Large intestine (tissue), 3 donors: ENCODE results near the gene BMF. TPM values are rescaled to one million over a fixed set of nuclear protein-coding genes. Genes with fewer than 3 reads are reported as not detected.

Experiments
- DNase-seq, 2 donors: peaks; one replicate each; pipeline versions ENCODE4 v3.0.0 to v3.0.0-alpha.2; 2013
- H3K27ac ChIP-seq: one replicate; pipeline ENCODE4 v1.5.1; 2013; ENCODE audit warnings: low read length
- H3K27me3 ChIP-seq: 2 replicates; pipeline ENCODE4 v1.6.1; 2013; ENCODE audit warnings: low read length; ENCODE audit not compliant: control insufficient read depth, insufficient read depth
- H3K36me3 ChIP-seq: 2 replicates; pipeline ENCODE4 v1.6.1; 2013; ENCODE audit warnings: low read length; ENCODE audit not compliant: control insufficient read depth, insufficient read depth
- H3K4me1 ChIP-seq: one replicate; pipeline ENCODE4 v1.6.1; 2013; ENCODE audit warnings: low read length; ENCODE audit not compliant: control insufficient read depth, insufficient read depth
- H3K4me3 ChIP-seq: one replicate; pipeline ENCODE4 v1.5.1; 2013; ENCODE audit warnings: low read length
- H3K9me3 ChIP-seq: one replicate; pipeline ENCODE4 v1.6.1; 2013; ENCODE audit warnings: mild to moderate bottlenecking, low read depth, low read length, moderate library complexity; ENCODE audit not compliant: control insufficient read depth
- WGBS: methylation state at CpG from one replicate; pipeline ENCODE4 v1.1.5; 2013; ENCODE audit warnings: low lambda C conversion rate; ENCODE audit not compliant: insufficient coverage; 5-methylcytosine and 5-hydroxymethylcytosine counted together
- polyA plus RNA-seq: library from polyadenylated mRNA; unstranded; fragments of 120-200 nt; gene quantifications from one replicate; pipeline ENCODE4 v1.2.1, GENCODE V29; 2013

BMF gene
- polyA plus RNA-seq, 1 donor = 9.2 TPM

DNA sequence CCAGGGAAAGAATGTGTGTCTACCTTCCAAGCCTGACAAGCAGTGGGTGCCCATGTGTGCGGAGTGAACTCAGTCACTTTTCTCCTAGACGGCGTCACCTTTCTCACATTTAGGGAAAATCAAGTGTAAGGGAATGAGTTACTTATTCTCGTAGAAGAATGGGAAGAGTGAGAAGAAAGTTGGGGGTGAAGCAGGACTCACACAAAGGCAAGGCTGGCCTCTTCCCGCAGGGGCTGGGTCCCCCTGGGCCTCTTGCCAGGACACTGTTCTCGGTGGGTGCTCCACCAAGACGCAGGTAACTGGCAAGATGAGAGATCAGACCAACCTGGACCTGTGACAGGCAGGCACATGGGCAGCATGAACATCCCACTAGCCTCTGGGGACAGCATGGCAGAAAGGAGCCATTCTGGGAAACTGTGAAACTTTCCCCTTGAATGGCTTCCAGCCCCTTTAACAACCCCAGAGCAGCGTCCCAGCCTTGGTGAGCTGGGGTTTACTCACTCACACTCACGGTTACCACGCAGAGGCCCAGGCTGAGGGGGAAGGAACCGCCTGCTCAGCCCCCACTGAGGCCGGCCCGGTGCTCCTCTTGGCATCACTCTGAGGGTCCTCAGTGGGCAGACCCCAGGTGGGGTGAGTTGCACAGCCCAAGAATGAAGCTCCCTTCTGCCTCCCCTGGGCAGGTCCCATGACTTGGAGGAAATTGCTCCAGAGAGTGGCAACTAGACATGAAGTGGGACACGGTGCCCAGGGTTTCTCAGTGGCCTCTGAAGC is 54.7 kb downstream of the BMF start:
- Histone ChIP-seq H3K4me3 (no peak overlapping the region), H3K27ac (peak overlapping the region; percentile 88), H3K36me3 (no peaks in the 10 kb centered on the region), H3K4me1 (peaks cover 41% of the 10 kb centered on the region), H3K9me3 (no peaks in the 10 kb centered on the region), H3K27me3 (no peaks in the 10 kb centered on the region)
- no peak for DNase-seq
- WGBS = 90% methylated on average over 2 of the region's 14 CpGs

GRCh38 chr15:40053079-40053830 is 55.4 kb downstream of the BMF start:
- no peak for DNase-seq
- Histone ChIP-seq H3K36me3 (no peaks in the 10 kb centered on the region), H3K27ac (peak overlapping the region; percentile 88), H3K4me1 (peaks cover 41% of the 10 kb centered on the region), H3K4me3 (no peak overlapping the region), H3K27me3 (no peaks in the 10 kb centered on the region), H3K9me3 (no peaks in the 10 kb centered on the region)
- 80% methylated on average over 1 of the region's 12 CpGs for WGBS

GRCh38 chr15:40052604-40053003 is 56.1 kb downstream of the BMF start:
- Histone ChIP-seq H3K27ac (peak overlapping the region; percentile 88), H3K27me3 (no peaks in the 10 kb centered on the region), H3K4me3 (no peak overlapping the region), H3K4me1 (peaks cover 41% of the 10 kb centered on the region), H3K9me3 (no peaks in the 10 kb centered on the region), H3K36me3 (no peaks in the 10 kb centered on the region)
- peak; percentile 85 to 92 for DNase-seq
- no CpG with 5 or more reads among the region's 6 CpGs for WGBS

DNA sequence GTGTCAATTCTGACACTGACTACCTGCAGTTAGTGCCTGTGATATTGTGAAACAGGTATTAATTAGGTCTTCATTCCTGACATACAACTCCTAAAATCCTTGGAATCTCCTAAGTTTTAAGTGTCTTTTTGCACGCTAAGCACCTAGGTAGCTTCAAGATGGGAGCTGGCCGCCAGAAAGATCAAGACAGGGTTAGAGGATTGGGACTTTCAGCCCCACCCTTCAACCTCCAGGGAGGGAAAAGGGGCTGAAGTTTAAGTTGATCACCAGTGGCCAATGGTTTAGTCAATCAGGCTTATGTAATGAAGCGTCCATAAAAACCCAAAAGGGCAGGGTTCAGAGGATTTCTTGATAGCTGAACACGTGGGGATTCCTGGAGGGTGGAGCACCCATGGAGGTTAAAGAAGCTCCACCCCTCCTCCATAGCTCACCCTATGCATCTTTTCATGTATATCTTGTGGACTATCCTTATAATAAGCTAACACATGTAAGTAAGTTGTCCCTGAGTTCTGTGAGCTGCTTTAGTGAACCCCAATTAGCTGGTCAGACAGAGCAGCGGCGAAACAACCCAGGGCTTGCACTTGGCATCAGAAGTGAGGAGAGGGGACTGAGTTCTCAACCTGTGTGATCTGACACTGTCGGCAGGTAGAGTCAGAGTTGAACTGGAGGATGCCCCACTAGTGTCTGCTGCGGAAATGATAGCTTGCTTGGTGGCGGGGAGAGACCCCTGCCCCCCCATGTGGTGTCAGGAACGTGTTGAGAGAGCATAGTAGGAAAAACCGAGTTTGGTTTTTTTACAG is 56.9 kb downstream of the BMF start:
- H3K36me3 ChIP-seq = no peaks in the 10 kb centered on the region
- no peaks in the 10 kb centered on the region for H3K27me3 ChIP-seq
- no peak overlapping the region for H3K4me3 ChIP-seq
- no CpG with 5 or more reads among the region's 11 CpGs for WGBS
- DNase-seq = peak; percentile 83 to 93
- H3K9me3 ChIP-seq = no peaks in the 10 kb centered on the region
- peaks cover 49% of the 10 kb centered on the region for H3K4me1 ChIP-seq
- H3K27ac ChIP-seq = peak overlapping the region; percentile 88

DNA sequence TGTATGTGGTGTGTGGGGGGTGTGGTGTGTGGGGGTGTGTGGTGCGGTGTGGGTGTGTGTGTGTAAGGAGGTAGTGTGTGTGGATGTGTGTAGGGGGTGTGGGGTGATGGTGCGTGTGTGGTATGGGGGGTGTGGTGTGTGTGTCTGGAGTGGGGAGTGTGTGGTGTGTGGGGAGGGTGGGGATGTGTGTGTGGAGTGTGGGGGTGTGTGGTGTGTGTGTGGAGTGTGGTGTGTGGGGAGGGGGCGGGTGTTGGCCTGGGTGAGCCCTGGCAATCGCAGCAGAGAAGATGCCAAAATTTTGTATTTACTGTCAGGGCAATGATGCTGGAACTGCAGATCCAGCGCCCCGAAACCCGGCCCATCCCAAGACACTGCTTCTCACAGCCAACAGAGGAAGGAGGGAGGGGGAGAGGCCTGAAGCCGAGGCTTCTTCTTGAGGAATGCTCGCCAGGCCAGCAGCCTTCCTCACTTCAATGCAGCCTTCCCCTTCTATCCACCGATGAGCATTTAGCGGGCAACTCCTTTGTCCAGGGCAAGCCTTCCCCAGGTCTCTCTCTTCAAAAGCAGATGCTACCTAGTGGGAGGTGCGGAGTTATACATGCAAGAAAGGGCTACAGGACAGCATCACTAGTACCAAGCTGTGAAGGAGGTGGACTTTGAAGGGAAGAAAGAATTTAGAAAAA is 57.8 kb downstream of the BMF start:
- Histone ChIP-seq H3K4me3 (no peak overlapping the region), H3K27ac (peak overlapping the region; percentile 88), H3K4me1 (peaks cover 54% of the 10 kb centered on the region), H3K9me3 (no peaks in the 10 kb centered on the region), H3K27me3 (no peaks in the 10 kb centered on the region), H3K36me3 (no peaks in the 10 kb centered on the region)
- DNase-seq = peak in 1 of 2 donors; percentile 44
- WGBS = 100% methylated on average over 2 of the region's 12 CpGs

- Histone ChIP-seq H3K4me1 (peaks cover 53% of the 10 kb centered on the region), H3K27me3 (no peaks in the 10 kb centered on the region), H3K27ac (no peak overlapping the region), H3K9me3 (no peaks in the 10 kb centered on the region), H3K4me3 (no peak overlapping the region), H3K36me3 (no peaks in the 10 kb centered on the region)
- WGBS = no CpG with 5 or more reads among the region's 3 CpGs
- DNase-seq = no peak
Observed at GRCh38 chr15:40048926-40049475, 59.7 kb downstream of the BMF start.

DNA sequence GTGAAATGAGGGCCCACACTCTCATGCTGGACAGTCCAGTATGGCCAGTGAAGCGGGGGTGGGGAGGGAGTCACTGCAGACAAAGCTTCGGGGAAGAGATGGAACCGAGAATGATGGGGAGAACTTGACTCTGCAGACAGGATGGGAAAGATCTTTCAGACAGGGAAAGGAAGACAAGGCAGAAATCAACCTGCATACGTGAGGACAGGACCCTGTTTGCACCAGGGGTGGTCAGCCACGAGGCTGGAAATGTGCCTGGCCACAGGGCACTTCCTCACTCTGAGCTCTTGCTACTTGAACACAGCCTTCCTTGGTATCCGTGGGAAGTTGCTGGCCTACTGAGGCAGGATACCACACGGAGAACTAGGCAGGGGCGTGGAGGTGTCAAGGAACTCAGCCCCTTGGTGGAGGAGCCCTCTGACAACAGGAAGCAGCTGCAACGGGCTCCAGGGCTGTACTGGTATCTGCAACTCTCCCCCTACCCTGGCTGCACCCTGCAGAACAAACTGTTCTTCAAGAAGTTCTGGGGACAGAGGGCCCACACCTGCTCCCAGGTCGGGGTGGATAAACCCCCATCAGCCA is 60.4 kb downstream of the BMF start:
- Histone ChIP-seq H3K4me3 (no peak overlapping the region), H3K9me3 (no peaks in the 10 kb centered on the region), H3K4me1 (peaks cover 46% of the 10 kb centered on the region), H3K27me3 (no peaks in the 10 kb centered on the region), H3K36me3 (no peaks in the 10 kb centered on the region), H3K27ac (peak overlapping the region; percentile 25)
- DNase-seq = no peak
- WGBS = 100% methylated on average over 1 of the region's 10 CpGs

- H3K27me3 ChIP-seq = no peaks in the 10 kb centered on the region
- WGBS = no CpG with 5 or more reads among the region's 15 CpGs
- H3K9me3 ChIP-seq = no peaks in the 10 kb centered on the region
- H3K4me3 ChIP-seq = no peak overlapping the region
- DNase-seq = peak; percentile 72 to 81
- H3K36me3 ChIP-seq = no peaks in the 10 kb centered on the region
- H3K4me1 ChIP-seq = peaks cover 40% of the 10 kb centered on the region
- H3K27ac ChIP-seq = peak overlapping the region; percentile 25
Observed at GRCh38 chr15:40047415-40048210, 61.1 kb downstream of the BMF start.
